ENCODE results near the gene RBM10. TPM values are rescaled to one million over a fixed set of nuclear protein-coding genes. Genes with fewer than 3 reads are reported as not detected.

Gene RBM10
- total and polyA plus RNA-seq, 2 experiments from 2014 or later, result 26.4 to 29.2 TPM

GRCh38 chrX:47214435-47215077 lies 69.5 kb downstream of the RBM10 start:
- Histone ChIP-seq H3K4me2 (no peak overlapping the region), H3K27ac (no peak overlapping the region), H3K79me2 (peaks cover 10% of the 10 kb centered on the region), H3K27me3 (no peaks in the 10 kb centered on the region), H2AFZ (no peak overlapping the region), H3K4me1 (ENCODE audit: insufficient read depth) (peaks cover 12% of the 10 kb centered on the region), H3K9me2 (replicated peaks; ENCODE audit: insufficient read depth) (no peaks in the 10 kb centered on the region), H4K20me1 (ENCODE audit: insufficient read depth, poor library complexity, severe bottlenecking) (peaks cover 6% of the 10 kb centered on the region), H3K4me3 (no peak overlapping the region), H3K9me3 (ENCODE audit: low read depth) (no peaks in the 10 kb centered on the region), H3K36me3 (replicated peaks; ENCODE audit: insufficient read depth, low read depth) (no peaks in the 10 kb centered on the region)
- TF ChIP-seq EZH2phosphoT487 (IDR thresholded peaks at IDR 0.05; ENCODE audit: low read depth, severe bottlenecking, unreplicated experiment) (no peak), CTCF (IDR thresholded peaks at IDR 0.05; ENCODE audit: poor library complexity) (no peak), EZH2 (IDR thresholded peaks at IDR 0.05; ENCODE audit: borderline replicate concordance) (no peak)
- WGBS (ENCODE audit: low lambda C conversion rate, missing lambda C conversion rate), result 91% methylated on average over 20 of the region's 20 CpGs
- no peak for DNase-seq (ENCODE audit: low spot score)

GRCh38 chrX:47215291-47215900 lies 70.4 kb downstream of the RBM10 start:
- Histone ChIP-seq H4K20me1 (ENCODE audit: insufficient read depth, poor library complexity, severe bottlenecking) (peaks cover 14% of the 10 kb centered on the region), H3K4me1 (ENCODE audit: insufficient read depth) (peaks cover 19% of the 10 kb centered on the region)
- DNase-seq (ENCODE audit: low spot score), result no peak

GRCh38 chrX:47216393-47216925 lies 71.4 kb downstream of the RBM10 start:
- WGBS (ENCODE audit: low lambda C conversion rate, missing lambda C conversion rate), result 82% methylated on average over 8 of the region's 8 CpGs
- Histone ChIP-seq H4K20me1 (ENCODE audit: insufficient read depth, poor library complexity, severe bottlenecking) (peaks cover 25% of the 10 kb centered on the region), H3K9me3 (ENCODE audit: low read depth) (no peaks in the 10 kb centered on the region), H3K36me3 (replicated peaks; ENCODE audit: insufficient read depth, low read depth) (no peaks in the 10 kb centered on the region), H3K4me2 (peak overlapping the region; percentile 70), H3K79me2 (peaks cover 29% of the 10 kb centered on the region), H3K4me3 (no peak overlapping the region), H3K4me1 (ENCODE audit: insufficient read depth) (peaks cover 25% of the 10 kb centered on the region), H2AFZ (no peak overlapping the region), H3K27me3 (no peaks in the 10 kb centered on the region), H3K27ac (peak overlapping the region; percentile 90), H3K9me2 (replicated peaks; ENCODE audit: insufficient read depth) (no peaks in the 10 kb centered on the region)
- TF ChIP-seq CTCF (IDR thresholded peaks at IDR 0.05; ENCODE audit: poor library complexity), result no peak
- TF ChIP-seq EZH2 (IDR thresholded peaks at IDR 0.05; ENCODE audit: borderline replicate concordance), result no peak
- no peak for TF ChIP-seq EZH2phosphoT487 (IDR thresholded peaks at IDR 0.05; ENCODE audit: low read depth, severe bottlenecking, unreplicated experiment)
- no peak for DNase-seq (ENCODE audit: low spot score)

More at GRCh38 chrX:47215291-47215900, 70.4 kb downstream of the RBM10 start:
- Histone ChIP-seq H3K79me2 (peaks cover 18% of the 10 kb centered on the region), H3K4me2 (no peak overlapping the region), H3K9me3 (ENCODE audit: low read depth) (no peaks in the 10 kb centered on the region), H3K4me3 (no peak overlapping the region), H3K36me3 (replicated peaks; ENCODE audit: insufficient read depth, low read depth) (no peaks in the 10 kb centered on the region), H2AFZ (no peak overlapping the region), H3K9me2 (replicated peaks; ENCODE audit: insufficient read depth) (no peaks in the 10 kb centered on the region), H3K27ac (peak overlapping the region; percentile 90), H3K27me3 (no peaks in the 10 kb centered on the region)
- 86% methylated on average over 12 of the region's 12 CpGs for WGBS (ENCODE audit: low lambda C conversion rate, missing lambda C conversion rate)
- TF ChIP-seq EZH2 (IDR thresholded peaks at IDR 0.05; ENCODE audit: borderline replicate concordance), result no peak
- TF ChIP-seq CTCF (IDR thresholded peaks at IDR 0.05; ENCODE audit: poor library complexity), result no peak
- TF ChIP-seq EZH2phosphoT487 (IDR thresholded peaks at IDR 0.05; ENCODE audit: low read depth, severe bottlenecking, unreplicated experiment), result no peak

All from hepatocyte (in vitro differentiated cells).